Spleen (tissue), 11 donors: Measurements from ENCODE around the gene ATP2C2. TPM values are rescaled to one million over a fixed set of nuclear protein-coding genes. Genes with fewer than 3 reads are reported as not detected.

Experiments
- DNase-seq: peaks from one replicate; pipeline ENCODE4 v3.0.0-alpha.2; 2020
- H3K27ac ChIP-seq, 8 donors: fragments of 200-600 bp; sonication (generic) in 7 of 8; 1 replicate in 4 of 8; 2 replicates in 4 of 8; pipeline versions ENCODE4 v1.5.0 to v1.8.0; 2016 to 2021; ENCODE audit warnings: inconsistent platforms in 4 of 8, mild to moderate bottlenecking in 4 of 8, moderate library complexity in 1 of 8
- H3K27me3 ChIP-seq, 7 donors: fragments of 200-600 bp; sonication (generic) in 6 of 7; replicated peaks in 1 of 7; 1 replicate in 4 of 7; 2 replicates in 3 of 7; pipeline versions ENCODE4 v1.5.0 to v1.8.0; 2016 to 2021; ENCODE audit warnings: inconsistent platforms in 3 of 7, mild to moderate bottlenecking in 1 of 7
- H3K36me3 ChIP-seq, 6 donors: fragments of 200-600 bp; sonication (generic) in 5 of 6; 1 replicate in 4 of 6; 2 replicates in 2 of 6; pipeline versions ENCODE4 v1.5.0 to v1.8.0; 2016 to 2021; ENCODE audit warnings: inconsistent platforms in 2 of 6
- H3K4me1 ChIP-seq, 6 donors: fragments of 200-600 bp; sonication (generic) in 5 of 6; 1 replicate in 3 of 6; 2 replicates in 3 of 6; pipeline versions ENCODE4 v1.5.0 to v1.8.0; 2016 to 2021; ENCODE audit warnings: inconsistent platforms in 3 of 6
- H3K4me3 ChIP-seq, 8 donors: fragments of 200-600 bp; sonication (generic) in 7 of 8; 1 replicate in 4 of 8; 2 replicates in 4 of 8; pipeline versions ENCODE4 v1.5.0 to v1.8.0; 2016 to 2021; ENCODE audit warnings: inconsistent platforms in 4 of 8, mild to moderate bottlenecking in 4 of 8, moderate library complexity in 2 of 8
- H3K9me3 ChIP-seq, 8 donors: fragments of 200-600 bp; sonication (generic) in 7 of 8; 1 replicate in 4 of 8; 2 replicates in 4 of 8; pipeline versions ENCODE4 v1.5.0 to v1.8.0; 2016 to 2021; ENCODE audit warnings: inconsistent platforms in 4 of 8
- POLR2A ChIP-seq, 3 donors: fragments of 450-650 bp; IDR thresholded peaks; one replicate each; pipeline ENCODE4 v1.5.1; 2017; ENCODE audit warnings: antibody characterized with exemption in 3 of 3, mild to moderate bottlenecking in 1 of 3
- POLR2AphosphoS5 ChIP-seq, 3 donors: sonication (generic); formaldehyde crosslinking; IDR thresholded peaks; one replicate each; pipeline ENCODE4 v1.5.1; 2017; ENCODE audit warnings: antibody characterized with exemption in 3 of 3
- WGBS, 5 donors: extraction: QIAGEN DNeasy Blood & Tissue Kit in 3 of 5; methylation state at CpG; one replicate each; pipeline versions ENCODE4 v1.1.5 to v1.1.7; 2013 to 2018; 5-methylcytosine and 5-hydroxymethylcytosine counted together
- intact Hi-C: fragments of 100-400 bp; cut with DNase I; formaldehyde crosslinking; loops from one replicate; pipeline ENCODE4 v1.15.0; 2023; ENCODE audit warnings: low total_unique reads
- polyA plus RNA-seq, 3 donors: library from polyadenylated mRNA; stranded (reverse); fragments of 200-250 nt; gene quantifications; one replicate each; pipeline ENCODE4 v1.2.1, GENCODE V29; 2013
- total RNA-seq, 7 donors: library from RNA; depleted of rRNA in 3 of 7; stranded (reverse); fragments of >200 nt in 3 of 7; fragmentation: NEBNext Ultra II Directional in 4 of 7; extraction: Animal tissue kit (Norgen Biotek cat#: 25700) in 4 of 7; gene quantifications; one replicate each; pipeline versions ENCODE4 v1.1.0 to v1.2.1, GENCODE V29; 2016 to 2021
- TF ChIP-seq, protein P1 (sequence below), 11 experiments: fragments of 200-600 bp in 7 of 11; fragments of 450-650 bp in 4 of 11; sonication (generic) in 4 of 11; IDR thresholded peaks in 8 of 11; conservative IDR thresholded peaks in 3 of 11; 1 replicate in 7 of 11; 2 replicates in 4 of 11; pipeline versions ENCODE4 v1.4.0 to v1.8.0; 2016 to 2021; ENCODE audit warnings: antibody characterized with exemption in 11 of 11, inconsistent platforms in 4 of 11, mild to moderate bottlenecking in 1 of 11
- donor health status: healthy with polysubstance abuse.
- donor health status: DM: no; HTN: no; CAD: no; lungs with moderate emphysema.
- donor health status: DM: no; HTN: no; CAD: no.
- donor health status: Bipolar disorder and iron deficiency.
- donor health status: healthy.
- donor health status: DM: no; HTN: no; CAD: no.
- donor health status: DM: yes; HTN: yes; CAD: no.

ATP2C2 gene
- total and polyA plus RNA-seq, 10 donors, result 0.09 to 8.1 (median 1.2) TPM

DNA sequence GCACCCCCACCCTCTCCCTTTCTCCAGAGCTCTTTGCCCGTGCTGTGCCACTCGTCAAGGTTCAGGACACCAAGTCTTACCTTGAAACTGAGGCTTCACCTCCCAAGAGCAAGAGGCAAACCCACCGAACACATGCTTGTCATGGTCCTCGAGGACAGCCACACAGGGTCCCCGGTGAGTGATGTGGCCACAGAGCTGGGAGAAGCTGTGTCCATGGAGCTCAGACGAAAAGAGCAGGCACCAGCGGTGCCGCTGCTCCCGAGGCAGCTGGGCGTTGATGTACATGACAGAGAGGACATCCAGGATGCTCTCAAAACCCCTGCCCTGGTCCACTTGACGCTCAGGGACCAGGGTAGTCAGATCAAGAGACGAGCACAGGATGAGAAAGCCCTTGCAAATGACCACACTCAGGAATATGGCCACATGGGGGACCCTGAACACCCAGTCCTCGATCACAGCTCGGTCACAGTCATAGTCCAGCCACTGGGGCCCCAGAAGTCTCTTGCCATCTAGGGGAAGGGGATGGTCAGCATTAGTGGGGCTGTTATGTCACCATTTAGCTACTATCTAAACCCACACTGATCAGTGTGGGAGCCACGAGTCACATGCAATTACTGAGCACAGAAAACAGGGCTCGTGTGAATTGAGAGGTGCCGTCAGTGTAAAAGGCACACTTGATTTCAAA lies 118.4 kb downstream of the ATP2C2 start:
- TF ChIP-seq, protein P1, sequence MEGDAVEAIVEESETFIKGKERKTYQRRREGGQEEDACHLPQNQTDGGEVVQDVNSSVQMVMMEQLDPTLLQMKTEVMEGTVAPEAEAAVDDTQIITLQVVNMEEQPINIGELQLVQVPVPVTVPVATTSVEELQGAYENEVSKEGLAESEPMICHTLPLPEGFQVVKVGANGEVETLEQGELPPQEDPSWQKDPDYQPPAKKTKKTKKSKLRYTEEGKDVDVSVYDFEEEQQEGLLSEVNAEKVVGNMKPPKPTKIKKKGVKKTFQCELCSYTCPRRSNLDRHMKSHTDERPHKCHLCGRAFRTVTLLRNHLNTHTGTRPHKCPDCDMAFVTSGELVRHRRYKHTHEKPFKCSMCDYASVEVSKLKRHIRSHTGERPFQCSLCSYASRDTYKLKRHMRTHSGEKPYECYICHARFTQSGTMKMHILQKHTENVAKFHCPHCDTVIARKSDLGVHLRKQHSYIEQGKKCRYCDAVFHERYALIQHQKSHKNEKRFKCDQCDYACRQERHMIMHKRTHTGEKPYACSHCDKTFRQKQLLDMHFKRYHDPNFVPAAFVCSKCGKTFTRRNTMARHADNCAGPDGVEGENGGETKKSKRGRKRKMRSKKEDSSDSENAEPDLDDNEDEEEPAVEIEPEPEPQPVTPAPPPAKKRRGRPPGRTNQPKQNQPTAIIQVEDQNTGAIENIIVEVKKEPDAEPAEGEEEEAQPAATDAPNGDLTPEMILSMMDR (IDR thresholded peaks at IDR 0.05 in 8 of 11, conservative IDR thresholded peaks at IDR 0.05 in 3 of 11), result no peak
- no peak for TF ChIP-seq POLR2AphosphoS5 (IDR thresholded peaks at IDR 0.05)
- no peak for TF ChIP-seq POLR2A (IDR thresholded peaks at IDR 0.05)
- 92 to 97% (median 93%) methylated on average over 9 to 17 of the region's 17 CpGs for WGBS, 5 donors
- H3K9me3 ChIP-seq, result no peaks in the 10 kb centered on the region
- no peaks in the 10 kb centered on the region for H3K27me3 ChIP-seq
- H3K27ac ChIP-seq, result no peak overlapping the region
- DNase-seq, result no peak
- no peak overlapping the region for H3K4me3 ChIP-seq
- H3K4me1 ChIP-seq, result peaks cover 0 to 4% (median 0%) of the 10 kb centered on the region in 6 donors
- intact Hi-C loops, result loop anchor here (5.0 kb wide), 1 partner anchor 209 kb away; no protein-coding TSS in a partner anchor
- peaks cover 0 to 80% (median 34%) of the 10 kb centered on the region in 6 donors for H3K36me3 ChIP-seq

DNA sequence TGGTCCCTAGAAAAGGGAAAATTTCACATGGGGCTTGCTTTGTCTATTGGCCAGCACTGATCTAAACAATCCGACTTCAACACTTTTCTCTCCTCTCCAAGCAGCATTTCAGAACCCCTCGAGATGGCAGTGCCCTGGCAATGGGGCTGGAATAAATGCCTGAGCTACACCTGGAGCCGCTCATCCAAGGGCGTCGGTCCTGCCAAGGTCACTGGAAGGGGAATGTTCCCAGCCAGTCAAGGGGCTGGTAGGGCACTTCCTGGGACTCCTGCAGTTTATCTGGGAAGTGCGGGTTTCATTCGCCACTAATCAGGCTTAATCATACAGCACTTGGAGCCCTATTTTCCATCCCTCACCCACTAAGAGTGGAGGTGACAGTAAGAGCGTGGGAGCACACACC lies 119.0 kb downstream of the ATP2C2 start:
- H3K9me3 ChIP-seq, result peaks cover 0 to under 1% (median 0%) of the 10 kb centered on the region in 8 donors
- H3K27ac ChIP-seq, result no peak overlapping the region
- TF ChIP-seq, protein P1 (IDR thresholded peaks at IDR 0.05 in 8 of 11, conservative IDR thresholded peaks at IDR 0.05 in 3 of 11), result no peak
- TF ChIP-seq POLR2AphosphoS5 (IDR thresholded peaks at IDR 0.05) (no peak), POLR2A (IDR thresholded peaks at IDR 0.05) (no peak)
- no peak overlapping the region for H3K4me3 ChIP-seq
- DNase-seq, result no peak
- H3K4me1 ChIP-seq, result peaks cover 0 to 4% (median 0%) of the 10 kb centered on the region in 6 donors
- 80 to 90% (median 88%) methylated on average over 6 to 8 of the region's 8 CpGs for WGBS, 5 donors
- H3K27me3 ChIP-seq, result no peaks in the 10 kb centered on the region
- intact Hi-C loops, result loop anchor here (5.0 kb wide), 1 partner anchor 210 kb away; no protein-coding TSS in a partner anchor
- peaks cover 0 to 80% (median 32%) of the 10 kb centered on the region in 6 donors for H3K36me3 ChIP-seq

DNA sequence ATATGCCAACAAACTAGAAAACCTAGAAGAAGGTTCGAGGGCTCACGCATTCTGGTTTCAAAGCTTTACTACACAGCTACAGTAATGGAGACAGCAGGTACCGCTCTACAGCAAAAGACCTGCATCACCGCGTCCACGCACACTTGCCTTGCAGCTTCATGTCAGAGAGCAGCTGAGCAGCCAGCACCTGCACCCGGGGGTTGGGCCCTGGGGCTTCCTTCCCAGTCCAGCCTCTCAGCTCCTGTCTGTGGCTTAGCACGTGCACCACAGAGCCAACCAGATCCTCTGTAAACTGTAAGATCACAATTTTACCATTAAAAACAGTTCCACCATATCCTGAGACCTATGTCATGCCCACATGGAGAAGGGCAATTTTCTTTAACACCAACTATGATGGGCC lies 120.8 kb downstream of the ATP2C2 start:
- H3K9me3 ChIP-seq, result peaks cover 0 to 19% (median 14%) of the 10 kb centered on the region in 8 donors
- no peak for DNase-seq
- intact Hi-C loops, result loop anchor here (5.0 kb wide), 1 partner anchor 212 kb away; no protein-coding TSS in a partner anchor
- H3K4me3 ChIP-seq, result no peak overlapping the region
- WGBS, 5 donors, result 73 to 90% (median 80%) methylated on average over 7 to 8 of the region's 8 CpGs
- H3K4me1 ChIP-seq, result peaks cover 0 to 4% (median 0%) of the 10 kb centered on the region in 6 donors
- no peaks in the 10 kb centered on the region for H3K27me3 ChIP-seq
- no peak overlapping the region for H3K27ac ChIP-seq
- TF ChIP-seq POLR2A (IDR thresholded peaks at IDR 0.05) (no peak), POLR2AphosphoS5 (IDR thresholded peaks at IDR 0.05) (no peak)
- peaks cover 0 to 80% (median 35%) of the 10 kb centered on the region in 6 donors for H3K36me3 ChIP-seq

DNA sequence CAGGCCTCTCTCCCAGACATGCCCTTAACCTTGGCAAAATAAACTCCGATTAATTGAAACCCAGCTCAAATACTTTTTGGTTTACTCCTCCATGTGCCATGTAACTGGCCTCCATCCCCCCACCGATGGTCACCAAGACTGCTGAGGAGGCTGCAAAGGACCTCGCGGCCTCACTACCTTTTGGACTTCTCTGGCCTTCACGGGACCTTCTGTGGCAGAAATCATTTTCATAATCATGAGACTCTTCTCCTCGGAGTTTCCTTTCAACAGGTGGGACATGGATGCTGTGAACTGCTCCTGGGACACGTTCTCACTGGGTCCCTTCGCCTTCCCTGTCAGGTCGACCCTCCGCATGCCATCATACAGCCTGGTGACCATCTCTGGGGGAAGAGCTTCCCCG lies 127.2 kb downstream of the ATP2C2 start:
- no peak overlapping the region for H3K4me3 ChIP-seq
- peaks cover 0 to 24% (median 16%) of the 10 kb centered on the region in 8 donors for H3K9me3 ChIP-seq
- H3K4me1 ChIP-seq, result no peaks in the 10 kb centered on the region
- no peak for TF ChIP-seq POLR2AphosphoS5 (IDR thresholded peaks at IDR 0.05)
- TF ChIP-seq POLR2A (IDR thresholded peaks at IDR 0.05), result no peak
- TF ChIP-seq, protein P1 (IDR thresholded peaks at IDR 0.05 in 8 of 11, conservative IDR thresholded peaks at IDR 0.05 in 3 of 11), result no peak
- H3K27me3 ChIP-seq, result no peaks in the 10 kb centered on the region
- H3K36me3 ChIP-seq, result peaks cover 3 to 71% (median 39%) of the 10 kb centered on the region in 6 donors
- intact Hi-C loops, result no loop called here
- no peak for DNase-seq
- no peak overlapping the region for H3K27ac ChIP-seq
- 93 to 97% (median 96%) methylated on average over 11 of the region's 11 CpGs for WGBS, 5 donors
